Suprapubic skin (tissue), 4 donors: ENCODE results near the gene THPO. TPM values are rescaled to one million over a fixed set of nuclear protein-coding genes. Genes with fewer than 3 reads are reported as not detected.

Source experiments
- DNase-seq, 2 donors: peaks; one replicate each; pipeline ENCODE4 v3.0.0-alpha.2; 2019; ENCODE audit warnings: low spot score in 2 of 2
- H3K27ac ChIP-seq: fragments of 200-600 bp; sonication (generic); one replicate; pipeline ENCODE4 v1.5.1; 2019
- H3K27me3 ChIP-seq: fragments of 200-600 bp; sonication (generic); one replicate; pipeline ENCODE4 v1.5.1; 2019
- H3K36me3 ChIP-seq: fragments of 200-600 bp; sonication (generic); one replicate; pipeline ENCODE4 v1.5.1; 2019
- H3K4me1 ChIP-seq: fragments of 200-600 bp; sonication (generic); one replicate; pipeline ENCODE4 v1.5.1; 2019
- H3K4me3 ChIP-seq: fragments of 200-600 bp; sonication (generic); one replicate; pipeline ENCODE4 v1.5.1; 2019; ENCODE audit warnings: mild to moderate bottlenecking
- H3K9me3 ChIP-seq: fragments of 200-600 bp; sonication (generic); one replicate; pipeline ENCODE4 v1.5.1; 2019
- EP300 ChIP-seq: sonication (generic); formaldehyde crosslinking; IDR thresholded peaks from one replicate; pipeline ENCODE4 v1.6.1; 2017; ENCODE audit warnings: antibody characterized with exemption
- POLR2A ChIP-seq, 2 donors: fragments of 450-650 bp; IDR thresholded peaks; one replicate each; pipeline ENCODE4 v1.6.1; 2017; ENCODE audit warnings: antibody characterized with exemption in 2 of 2, mild to moderate bottlenecking in 2 of 2, moderate library complexity in 2 of 2
- POLR2AphosphoS5 ChIP-seq, 3 donors: sonication (generic); formaldehyde crosslinking; IDR thresholded peaks; one replicate each; pipeline ENCODE4 v1.6.1; 2017; ENCODE audit warnings: antibody characterized with exemption in 3 of 3
- WGBS: methylation state at CpG from one replicate; pipeline ENCODE4 v1.1.5; 2018; 5-methylcytosine and 5-hydroxymethylcytosine counted together
- total RNA-seq, 4 donors: library from RNA; depleted of rRNA; stranded (reverse); fragments of >200 nt; gene quantifications; one replicate each; pipeline ENCODE4 v1.1.0, GENCODE V29; 2016
- TF ChIP-seq, protein P1 (sequence below), 2 donors: fragments of 200-600 bp in 1 of 2; fragments of 450-650 bp in 1 of 2; sonication (generic) in 1 of 2; IDR thresholded peaks; one replicate each; pipeline ENCODE4 v1.5.1; 2016 to 2019; ENCODE audit warnings: antibody characterized with exemption in 2 of 2, mild to moderate bottlenecking in 1 of 2, moderate library complexity in 1 of 2

THPO gene
- total RNA-seq, 4 donors from 2014 or later = 0.93 TPM; not detected in 3

GRCh38 chr3:184389384-184389783 is 11.4 kb upstream of the THPO start:
- H3K4me1 ChIP-seq = no peaks in the 10 kb centered on the region
- peaks cover 11% of the 10 kb centered on the region for H3K27me3 ChIP-seq
- H3K9me3 ChIP-seq = no peaks in the 10 kb centered on the region
- H3K27ac ChIP-seq = no peak overlapping the region
- H3K36me3 ChIP-seq = peaks cover 6% of the 10 kb centered on the region
- TF ChIP-seq EP300 (no peak), POLR2AphosphoS5 (IDR thresholded peaks at IDR 0.05) (no peak), POLR2A (IDR thresholded peaks at IDR 0.05) (no peak)
- TF ChIP-seq, protein P1, sequence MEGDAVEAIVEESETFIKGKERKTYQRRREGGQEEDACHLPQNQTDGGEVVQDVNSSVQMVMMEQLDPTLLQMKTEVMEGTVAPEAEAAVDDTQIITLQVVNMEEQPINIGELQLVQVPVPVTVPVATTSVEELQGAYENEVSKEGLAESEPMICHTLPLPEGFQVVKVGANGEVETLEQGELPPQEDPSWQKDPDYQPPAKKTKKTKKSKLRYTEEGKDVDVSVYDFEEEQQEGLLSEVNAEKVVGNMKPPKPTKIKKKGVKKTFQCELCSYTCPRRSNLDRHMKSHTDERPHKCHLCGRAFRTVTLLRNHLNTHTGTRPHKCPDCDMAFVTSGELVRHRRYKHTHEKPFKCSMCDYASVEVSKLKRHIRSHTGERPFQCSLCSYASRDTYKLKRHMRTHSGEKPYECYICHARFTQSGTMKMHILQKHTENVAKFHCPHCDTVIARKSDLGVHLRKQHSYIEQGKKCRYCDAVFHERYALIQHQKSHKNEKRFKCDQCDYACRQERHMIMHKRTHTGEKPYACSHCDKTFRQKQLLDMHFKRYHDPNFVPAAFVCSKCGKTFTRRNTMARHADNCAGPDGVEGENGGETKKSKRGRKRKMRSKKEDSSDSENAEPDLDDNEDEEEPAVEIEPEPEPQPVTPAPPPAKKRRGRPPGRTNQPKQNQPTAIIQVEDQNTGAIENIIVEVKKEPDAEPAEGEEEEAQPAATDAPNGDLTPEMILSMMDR (IDR thresholded peaks at IDR 0.05) = no peak
- 75% methylated on average over 5 of the region's 5 CpGs for WGBS
- no peak overlapping the region for H3K4me3 ChIP-seq
- DNase-seq = no peak

DNA sequence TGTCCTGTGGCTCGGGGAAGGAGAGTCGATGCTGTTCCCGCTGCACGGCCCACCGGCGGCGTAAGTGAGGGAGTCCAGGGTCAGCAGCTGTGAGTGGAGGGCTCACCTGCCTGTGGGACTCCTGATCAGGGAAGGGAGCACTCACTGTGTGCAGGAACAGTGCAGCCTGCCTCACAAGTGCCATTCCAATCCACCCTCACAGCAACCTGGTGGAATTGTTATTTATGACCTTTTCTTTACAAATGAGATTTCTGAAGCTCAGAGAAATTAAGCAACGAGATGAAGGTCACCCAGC is 10.9 kb upstream of the THPO start:
- Histone ChIP-seq H3K36me3 (peaks cover 6% of the 10 kb centered on the region), H3K27ac (no peak overlapping the region), H3K9me3 (no peaks in the 10 kb centered on the region), H3K27me3 (peaks cover 11% of the 10 kb centered on the region), H3K4me3 (no peak overlapping the region), H3K4me1 (no peaks in the 10 kb centered on the region)
- no peak for TF ChIP-seq POLR2AphosphoS5 (IDR thresholded peaks at IDR 0.05)
- no peak for TF ChIP-seq EP300
- no peak for TF ChIP-seq POLR2A (IDR thresholded peaks at IDR 0.05)
- TF ChIP-seq, protein P1 (IDR thresholded peaks at IDR 0.05) = no peak
- WGBS = 91% methylated on average over 6 of the region's 8 CpGs
- DNase-seq = no peak

- WGBS = 85% methylated on average over 8 of the region's 8 CpGs
- no peak for DNase-seq
- no peaks in the 10 kb centered on the region for H3K9me3 ChIP-seq
- TF ChIP-seq, protein P1 (IDR thresholded peaks at IDR 0.05) = no peak
- H3K4me3 ChIP-seq = no peak overlapping the region
- H3K36me3 ChIP-seq = peaks cover 6% of the 10 kb centered on the region
- no peak overlapping the region for H3K27ac ChIP-seq
- H3K27me3 ChIP-seq = peaks cover 11% of the 10 kb centered on the region
- no peaks in the 10 kb centered on the region for H3K4me1 ChIP-seq
Measured at GRCh38 chr3:184388164-184388935, 10.3 kb upstream of the THPO start.

GRCh38 chr3:184387174-184387714 is 9.2 kb upstream of the THPO start:
- no peak overlapping the region for H3K4me3 ChIP-seq
- H3K4me1 ChIP-seq = no peaks in the 10 kb centered on the region
- peaks cover 11% of the 10 kb centered on the region for H3K27me3 ChIP-seq
- peaks cover 6% of the 10 kb centered on the region for H3K36me3 ChIP-seq
- H3K9me3 ChIP-seq = no peaks in the 10 kb centered on the region
- no peak overlapping the region for H3K27ac ChIP-seq
- no peak for TF ChIP-seq POLR2AphosphoS5 (IDR thresholded peaks at IDR 0.05)
- DNase-seq = no peak
- WGBS = 85% methylated on average over 9 of the region's 12 CpGs

GRCh38 chr3:184386047-184386806 is 8.2 kb upstream of the THPO start:
- peaks cover 19% of the 10 kb centered on the region for H3K27me3 ChIP-seq
- no peak overlapping the region for H3K4me3 ChIP-seq
- peaks cover 6% of the 10 kb centered on the region for H3K36me3 ChIP-seq
- DNase-seq = no peak
- H3K27ac ChIP-seq = no peak overlapping the region
- H3K4me1 ChIP-seq = peaks cover 4% of the 10 kb centered on the region
- H3K9me3 ChIP-seq = no peaks in the 10 kb centered on the region
- 60% methylated on average over 29 of the region's 37 CpGs for WGBS
- TF ChIP-seq POLR2AphosphoS5 (IDR thresholded peaks at IDR 0.05) (no peak), EP300 (no peak), POLR2A (IDR thresholded peaks at IDR 0.05) (no peak)
- TF ChIP-seq, protein P1 (IDR thresholded peaks at IDR 0.05) = no peak
